Stimulated activated CD4-positive, alpha-beta T cell treated with anti-CD3 and anti-CD28 coated beads, Interleukin-1b, Interleukin-23, amount 100 ng/mL, for 24 hours (primary cell): ENCODE results near the gene HOXA9.

ENCODE experiments used
- DNase-seq, 4 experiments: peaks; one replicate each; pipeline ENCODE4 v3.0.0-alpha.2; 2020; ENCODE audit warnings: low read depth in 4 of 4, low spot score in 1 of 4

The HOXA9 gene

DNA sequence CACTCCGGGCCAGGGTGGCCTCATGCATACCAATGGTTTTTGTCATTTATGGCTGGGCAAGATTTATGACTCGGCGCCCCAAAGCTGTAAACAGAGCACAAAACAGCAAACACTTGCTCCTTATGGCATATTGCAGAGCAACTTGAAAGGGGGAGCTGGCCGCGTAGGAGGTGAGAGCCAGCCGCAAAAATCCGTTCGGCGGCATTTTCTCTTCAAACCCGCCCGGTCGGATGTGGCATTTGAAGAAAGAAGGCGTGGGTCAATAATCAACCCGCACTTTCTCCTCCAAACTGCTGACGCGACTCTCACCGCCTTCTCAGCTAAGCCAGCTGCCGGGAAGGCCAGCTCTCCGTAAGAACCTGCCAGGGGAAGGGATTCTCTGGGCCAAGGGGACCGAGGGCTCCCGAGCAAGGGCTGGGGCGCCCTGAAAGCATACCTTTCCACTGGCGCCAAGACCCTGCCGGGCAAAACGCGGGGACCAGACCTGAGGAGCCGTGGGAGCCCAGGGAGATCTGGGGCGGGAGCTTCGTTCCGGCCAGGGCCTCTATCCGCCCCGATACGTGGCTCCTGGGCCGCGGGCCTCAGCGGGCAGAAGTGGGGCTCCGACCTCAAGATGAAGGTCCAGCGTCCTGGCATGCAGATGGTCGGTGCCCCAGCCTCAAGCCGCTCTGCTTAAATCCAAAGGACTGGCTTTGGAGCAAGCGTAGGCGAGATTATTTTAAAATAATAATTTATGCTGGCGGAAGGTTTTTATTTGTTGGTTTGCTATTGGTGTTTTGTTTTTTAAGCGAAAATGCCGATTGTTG lies 49.9 kb downstream of the HOXA9 start:
- no peak for DNase-seq

DNA sequence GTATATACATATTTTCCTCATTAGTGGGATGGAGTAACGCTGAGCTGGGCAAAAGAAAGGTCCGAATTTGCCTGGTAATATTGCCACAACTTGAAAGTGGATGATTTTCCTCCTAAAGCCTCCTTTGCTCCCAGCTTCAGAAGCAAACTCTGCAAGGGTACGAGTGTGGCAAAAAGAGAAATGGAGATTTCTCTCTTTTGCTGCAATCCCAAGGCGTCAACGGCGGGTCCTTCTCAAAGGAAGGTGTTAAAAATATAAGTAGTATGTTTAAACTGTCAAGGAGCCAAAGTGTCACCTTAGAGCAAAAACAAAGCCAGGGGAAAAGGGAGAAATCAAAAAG lies 50.5 kb downstream of the HOXA9 start:
- no peak for DNase-seq

DNA sequence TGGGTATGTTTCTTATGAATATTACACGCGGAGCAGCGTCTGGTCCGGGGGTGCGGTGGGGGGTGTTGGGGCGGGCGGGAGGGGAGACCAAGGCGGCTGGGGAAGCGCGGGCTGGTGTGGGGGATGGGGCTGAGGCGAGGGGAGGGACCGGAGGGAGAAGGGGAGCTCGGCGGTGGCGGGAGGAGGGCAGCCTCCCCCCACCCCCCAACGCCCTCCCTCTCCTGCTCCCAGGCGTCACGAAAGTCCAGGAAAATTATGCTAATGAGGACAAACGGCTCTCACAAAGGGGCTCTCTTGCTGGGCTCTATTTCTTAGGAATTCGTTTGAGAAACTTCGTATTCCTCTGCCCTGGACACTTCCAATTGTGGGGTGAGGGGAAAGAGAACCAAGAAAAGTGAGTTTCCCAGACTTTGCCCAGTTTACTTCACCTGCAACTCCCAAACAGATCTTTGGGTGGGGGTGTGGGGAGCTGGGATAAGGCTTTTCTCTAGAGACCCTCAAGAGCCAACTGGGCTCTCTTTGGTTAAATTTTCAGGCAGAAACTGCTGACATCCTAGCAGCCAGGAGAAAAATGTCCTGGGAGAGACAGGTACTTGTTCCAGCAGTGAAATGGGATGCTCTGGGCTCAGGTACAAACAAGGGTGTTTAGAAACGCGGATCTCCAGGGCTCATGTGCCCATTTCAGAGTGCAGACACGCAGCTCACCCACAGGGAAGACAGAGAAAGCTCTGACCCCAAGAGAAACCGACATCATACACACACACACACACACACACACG lies 51.2 kb downstream of the HOXA9 start:
- no peak for DNase-seq

DNA sequence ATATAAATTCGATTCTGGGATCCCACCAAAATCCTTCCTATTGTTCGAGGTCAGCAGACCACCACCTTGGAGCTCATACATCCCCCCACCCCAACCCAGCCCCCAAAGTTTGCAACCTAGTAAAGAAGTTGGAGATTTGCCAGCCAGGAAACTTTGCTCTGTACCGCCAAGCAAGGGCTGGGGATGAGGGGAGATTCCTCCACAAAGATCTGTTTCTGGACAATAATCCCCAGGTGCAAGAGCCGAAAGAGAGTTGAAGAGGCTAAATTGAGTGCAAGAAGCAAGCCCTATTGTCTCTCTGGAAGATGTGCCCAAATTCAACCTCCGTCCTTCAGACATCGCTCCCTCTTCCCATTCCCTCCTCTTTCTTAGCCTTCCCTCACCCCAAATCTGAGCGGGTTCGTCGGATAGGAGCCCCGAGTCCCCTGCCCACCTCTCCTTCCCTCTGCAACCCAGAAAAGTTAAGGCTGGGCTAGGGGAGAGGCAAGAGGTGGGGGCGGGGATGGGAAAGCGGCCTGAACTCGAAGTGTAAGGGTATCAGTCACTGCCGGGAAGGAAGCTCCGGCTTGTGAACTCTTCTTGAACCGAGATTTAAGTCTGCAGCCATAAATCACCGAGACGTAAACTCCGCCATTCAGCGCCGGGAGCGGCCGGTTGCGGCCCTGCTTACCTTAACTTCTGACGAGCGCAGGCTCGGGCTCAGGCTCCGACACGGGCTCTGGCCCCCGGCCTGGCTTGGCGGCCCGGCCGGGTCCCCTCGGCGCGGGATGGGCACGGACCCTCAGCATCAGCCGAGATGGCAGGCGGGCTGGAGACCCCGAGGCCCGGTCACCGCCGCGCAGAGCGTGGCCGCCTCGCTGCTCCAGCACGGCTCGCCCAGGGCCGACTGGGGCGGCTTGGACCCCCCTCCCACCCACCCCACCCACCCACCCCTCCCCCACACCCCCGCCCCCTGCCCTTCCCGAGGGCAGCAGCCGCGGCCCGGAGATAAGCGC lies 52.1 kb downstream of the HOXA9 start:
- DNase-seq, result no peak
